H1 (cell line): ENCODE data around the gene BBX.

ENCODE experiments used
- CHD2 ChIP-seq: IDR thresholded peaks from 2 replicates; pipeline ENCODE4 v1.6.1; 2012; ENCODE audit warnings: low read length, improper control_type of control experiment
- CTCF ChIP-seq, 3 experiments: IDR thresholded peaks; 1 replicate in 2 of 3; 2 replicates in 1 of 3; pipeline versions ENCODE4 v1.5.1 to v1.6.1; 2011; ENCODE audit warnings: low read length in 3 of 3, mild to moderate bottlenecking in 3 of 3, inconsistent platforms in 2 of 3, low read depth in 1 of 3, moderate library complexity in 1 of 3; ENCODE audit not compliant: insufficient read depth in 1 of 3; ENCODE audit errors: control extremely low read depth in 1 of 3
- GABPA ChIP-seq: IDR thresholded peaks from 2 replicates; pipeline ENCODE4 v1.6.1; 2011; ENCODE audit warnings: mild to moderate bottlenecking, low read length, moderate library complexity, borderline replicate concordance; ENCODE audit not compliant: insufficient read depth
- POLR2A ChIP-seq, 2 experiments: IDR thresholded peaks; 1 replicate in 1 of 2; 2 replicates in 1 of 2; pipeline ENCODE4 v1.6.1; 2011; ENCODE audit warnings: low read depth in 2 of 2, low read length in 2 of 2, mild to moderate bottlenecking in 2 of 2; ENCODE audit errors: control extremely low read depth in 1 of 2
- TAF1 ChIP-seq: IDR thresholded peaks from 2 replicates; pipeline ENCODE4 v1.6.1; 2011; ENCODE audit warnings: mild to moderate bottlenecking, low read depth, low read length

DNA sequence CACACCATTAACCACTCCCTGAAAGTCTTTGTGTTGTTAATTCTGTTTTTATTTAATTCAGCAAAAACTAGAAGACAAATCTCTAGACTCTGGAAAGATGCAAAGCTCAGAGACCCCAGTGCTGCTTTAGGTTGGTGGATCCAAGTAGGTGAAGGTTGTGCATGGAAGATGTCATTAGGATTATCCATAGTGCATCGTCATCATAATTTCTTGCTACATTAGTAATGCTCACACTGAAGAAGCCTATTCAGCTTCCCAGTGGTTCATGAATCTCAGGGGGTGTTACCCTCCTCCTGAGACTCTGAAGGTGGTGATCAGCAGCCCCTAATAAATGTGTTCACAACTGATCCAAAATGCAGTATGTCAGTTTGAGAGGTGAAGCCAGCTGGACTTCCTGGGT is 295.3 kb downstream of the BBX start:
- TF ChIP-seq POLR2A (IDR thresholded peaks at IDR 0.05; ENCODE audit: control extremely low read depth in 1 of 2, low read depth in 2 of 2, low read length in 2 of 2) = no peak
- TF ChIP-seq CTCF (IDR thresholded peaks at IDR 0.05; ENCODE audit: control extremely low read depth in 1 of 3, insufficient read depth in 1 of 3, low read depth in 1 of 3, low read length in 3 of 3) = no peak
- TF ChIP-seq CHD2 = no peak
- TF ChIP-seq GABPA = no peak
- no peak for TF ChIP-seq TAF1
